ENCODE results near the gene SEZ6L2.

- no peak for TF ChIP-seq CTCF (IDR thresholded peaks at IDR 0.05; ENCODE audit: low read length)
- no peak for TF ChIP-seq EZH2 (optimal IDR thresholded peaks at IDR 0.05; ENCODE audit: low read depth, low read length)
These were observed 39.1 kb downstream of the SEZ6L2 start for GRCh38 chr16:29860218-29860617.
